IPS-NIHi7 (cell line): ENCODE data around the gene SCN4B.

Source experiments
- DNase-seq: peaks from one replicate; pipeline ENCODE4 v3.0.0; 2012; ENCODE audit warnings: mixed read lengths; ENCODE audit errors: extremely low spot score

The SCN4B gene

DNA sequence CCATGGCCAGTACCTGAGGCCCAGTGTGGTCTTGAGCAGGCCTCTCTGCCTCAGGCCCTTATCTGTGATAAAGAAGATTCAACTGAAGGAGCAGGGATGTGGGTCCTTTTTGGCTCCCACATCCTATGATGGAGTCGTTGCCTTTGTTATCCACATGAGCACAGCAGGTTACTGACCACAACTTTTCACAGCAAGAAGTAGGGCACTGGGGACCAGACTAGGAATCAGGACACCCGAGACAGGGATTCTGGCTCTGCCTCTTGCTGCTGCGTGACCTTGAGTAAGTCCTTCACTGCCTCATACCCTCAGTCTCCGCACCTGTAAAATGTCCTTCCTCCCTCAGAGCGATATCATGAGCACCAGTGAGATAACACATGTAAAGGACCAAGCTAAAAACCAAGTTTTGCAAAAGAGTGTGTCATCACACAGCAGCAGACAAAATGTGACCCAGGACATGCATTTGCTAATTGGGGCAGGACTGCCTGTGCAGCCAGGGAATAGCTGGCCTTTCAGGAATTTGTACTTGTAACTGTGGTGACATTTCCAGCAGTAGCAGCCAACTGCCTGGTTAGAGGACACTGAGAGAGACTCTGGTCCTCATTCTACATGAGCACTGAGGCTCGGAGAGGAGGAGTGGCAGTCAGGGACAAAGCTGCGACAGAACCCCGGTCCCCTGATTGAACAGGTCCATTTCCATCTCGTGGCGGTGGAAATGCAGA, 52.6 kb downstream of the SCN4B start:
- DNase-seq, result no peak

DNA sequence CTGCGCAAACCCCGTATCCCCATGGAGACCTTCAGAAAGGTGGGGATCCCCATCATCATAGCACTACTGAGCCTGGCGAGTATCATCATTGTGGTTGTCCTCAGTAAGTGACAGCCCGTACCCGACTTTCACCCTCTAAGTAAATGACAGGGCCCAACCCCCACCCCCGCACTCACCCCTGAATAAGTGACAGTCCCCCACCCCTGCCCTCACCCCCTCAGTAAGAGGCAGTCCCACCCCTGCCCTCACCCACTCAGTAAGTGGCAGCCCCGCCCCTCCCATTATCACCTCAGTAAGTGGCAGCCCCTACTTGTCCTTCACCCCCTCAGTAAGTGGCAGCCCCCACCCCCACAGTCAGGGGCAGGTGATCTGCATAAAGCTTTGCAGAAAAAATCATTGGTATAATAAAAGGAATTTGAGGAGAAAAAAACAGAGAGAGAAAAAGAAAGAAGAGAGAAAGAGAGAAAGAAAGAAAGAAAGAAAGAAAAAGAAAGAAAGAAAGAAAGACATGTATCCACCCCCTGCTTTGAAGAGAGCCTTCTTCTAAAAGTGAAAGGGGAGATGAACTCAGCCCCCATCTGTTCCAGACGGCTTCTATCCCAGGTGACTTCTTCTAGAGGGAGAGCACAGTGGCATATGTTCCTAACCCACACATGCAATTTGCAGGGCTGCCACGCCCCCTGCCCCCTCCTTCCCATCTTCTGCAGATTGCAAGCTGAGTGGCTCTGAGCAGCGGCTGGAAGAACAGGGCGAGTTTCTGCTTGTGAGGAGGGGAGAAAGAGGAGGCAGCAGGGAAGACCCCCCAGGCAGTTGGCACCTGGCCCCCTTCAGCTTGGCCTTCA, 53.4 kb downstream of the SCN4B start:
- no peak for DNase-seq

DNA sequence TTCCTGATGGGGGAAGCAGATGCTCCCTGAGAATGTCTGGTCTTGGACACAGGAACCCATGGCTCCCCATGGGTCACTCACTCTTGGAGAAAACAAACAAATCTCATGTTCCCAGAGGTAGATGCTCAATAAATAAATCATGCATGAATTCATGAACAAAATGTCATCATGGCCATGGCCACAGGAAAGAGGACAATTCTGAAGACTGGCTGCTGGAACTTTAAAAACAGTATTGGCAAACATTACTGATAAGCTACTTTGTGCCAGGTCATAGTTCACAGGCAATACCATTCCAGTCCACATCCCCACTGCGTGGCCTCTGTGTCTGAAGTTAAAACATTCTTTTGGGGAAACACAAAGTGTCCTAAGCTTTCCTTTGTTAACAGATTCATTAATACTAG, 56.7 kb downstream of the SCN4B start:
- DNase-seq, result no peak

- DNase-seq, result no peak
Measured at GRCh38 chr11:118095493-118095892, 57.1 kb downstream of the SCN4B start.

GRCh38 chr11:118092907-118093571, 59.6 kb downstream of the SCN4B start:
- DNase-seq, result no peak

- DNase-seq, result no peak
Measured at GRCh38 chr11:118091690-118092089, 60.9 kb downstream of the SCN4B start.

GRCh38 chr11:118090545-118091162, 62.0 kb downstream of the SCN4B start:
- no peak for DNase-seq

DNA sequence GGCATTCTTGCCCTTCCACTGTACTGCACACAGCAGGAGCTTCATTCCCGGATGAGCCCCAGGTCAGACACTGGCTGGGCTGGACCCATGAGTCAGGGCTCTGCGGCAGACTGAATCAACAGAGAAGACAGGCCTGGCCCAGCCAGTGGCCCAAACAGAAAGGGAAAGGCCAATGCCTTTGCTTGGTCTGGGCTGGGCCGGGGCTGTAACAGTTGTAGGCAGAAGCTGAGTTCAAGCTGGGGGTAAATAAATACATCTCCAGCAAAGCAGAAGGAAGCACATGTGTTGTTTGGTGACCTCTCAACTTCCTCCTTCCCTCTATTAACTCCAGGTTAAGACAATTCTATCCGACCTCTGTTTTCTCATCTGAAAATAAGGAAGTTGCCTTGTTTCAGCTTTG, 64.1 kb downstream of the SCN4B start:
- DNase-seq, result no peak

GRCh38 chr11:118087931-118088330, 64.7 kb downstream of the SCN4B start:
- DNase-seq, result no peak

- no peak for DNase-seq
Measured at GRCh38 chr11:118086913-118087768, 65.5 kb downstream of the SCN4B start, which contains the start of gene SMIM35. SMIM35 (minus strand) TSS chr11:118086963; CDS start chr11:118086757, 206 bp downstream.

DNA sequence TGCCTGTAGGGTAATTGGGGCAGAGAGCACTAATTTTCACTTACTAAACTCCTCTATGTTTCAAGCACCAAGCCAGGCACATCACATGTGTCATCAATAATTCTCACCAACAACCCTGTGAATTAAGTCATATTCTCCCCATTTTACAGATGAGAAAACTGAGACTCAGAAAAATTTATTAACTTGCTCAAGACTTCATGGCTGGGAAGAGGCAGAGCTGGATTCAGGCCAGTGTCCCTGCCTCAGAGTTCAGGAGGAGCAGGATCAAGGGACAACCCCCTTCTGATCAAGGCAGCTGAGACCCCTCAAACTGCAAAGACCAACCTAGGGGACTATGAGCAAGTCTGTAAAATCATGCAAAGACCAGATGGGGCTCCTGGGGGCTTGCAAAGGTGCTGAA, 68.0 kb downstream of the SCN4B start:
- no peak for DNase-seq

DNA sequence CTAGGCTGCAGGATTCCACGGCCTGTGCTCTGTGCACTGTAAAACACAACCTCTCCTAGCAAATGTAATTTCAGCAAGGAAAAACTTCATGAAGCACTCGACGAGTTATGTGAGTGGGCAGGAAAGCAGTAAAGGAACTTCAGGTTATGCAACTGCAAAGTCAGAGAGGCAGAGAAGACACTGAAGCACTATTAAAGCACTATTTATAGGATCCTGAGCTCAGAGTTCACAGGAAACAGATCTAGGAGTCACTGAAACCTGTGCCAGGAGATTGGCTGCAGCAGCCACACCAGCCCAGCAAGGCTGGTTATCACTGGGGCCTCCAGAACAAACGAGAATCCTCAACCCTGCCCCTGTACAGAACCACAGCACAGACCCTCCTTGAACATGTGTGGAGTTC, 68.4 kb downstream of the SCN4B start:
- DNase-seq, result no peak
